PC-9 (cell line): ENCODE data around the gene FBLL1. TPM values are rescaled to one million over a fixed set of nuclear protein-coding genes. Genes with fewer than 3 reads are reported as not detected.

Experiments
- BruUV-seq: library from RNA; stranded (reverse); fragments of 400-500 nt; replicated peaks from 2 replicates; lab custom pipeline; 2021; lab: Mats Ljungman, UMichigan
- CTCF ChIA-PET: fragments of 300-600 bp; sonication (Branson Sonifier 250); formaldehyde crosslinking; loops from one replicate; lab custom pipeline; 2022; ENCODE audit warnings: antibody characterized with exemption; lab: Charles Lee
- POLR2A ChIA-PET: fragments of 300-600 bp; sonication (Branson Sonifier 250); formaldehyde crosslinking; loops from one replicate; lab custom pipeline; 2022; ENCODE audit warnings: antibody characterized with exemption; ENCODE audit not compliant: unreplicated experiment; lab: Charles Lee
- DNase-seq, 2 experiments: peaks; one replicate each; pipeline versions ENCODE4 v3.0.0 to v3.0.0-alpha.2; 2015 to 2022; ENCODE audit warnings: mixed read lengths in 1 of 2
- H2AFZ ChIP-seq: fragments of 200-600 bp; sonication (generic); 2 replicates; pipeline ENCODE4 v1.8.1; 2017; ENCODE audit warnings: antibody characterized with exemption
- H3F3A ChIP-seq: fragments of 200-600 bp; sonication (generic); 2 replicates; pipeline ENCODE4 v1.8.1; 2017; ENCODE audit warnings: antibody characterized with exemption, mild to moderate bottlenecking, low read depth; ENCODE audit not compliant: insufficient read depth
- H3K27ac ChIP-seq: fragments of 200-600 bp; sonication (generic); 2 replicates; pipeline ENCODE4 v1.6.1; 2016; ENCODE audit warnings: mixed run types
- H3K27me3 ChIP-seq: fragments of 200-600 bp; sonication (generic); 2 replicates; pipeline ENCODE4 v1.6.1; 2016; ENCODE audit warnings: low read depth, mixed run types; ENCODE audit not compliant: insufficient read depth
- H3K36me3 ChIP-seq: fragments of 200-600 bp; sonication (generic); 2 replicates; pipeline ENCODE4 v1.6.1; 2016; ENCODE audit warnings: low read depth, mixed run types
- H3K4me1 ChIP-seq: fragments of 200-600 bp; sonication (generic); replicated peaks from 2 replicates; pipeline ENCODE4 v1.6.1; 2016; ENCODE audit warnings: mixed run types; ENCODE audit not compliant: insufficient read depth
- H3K4me2 ChIP-seq: fragments of 200-600 bp; sonication (generic); 2 replicates; pipeline ENCODE4 v1.6.1; 2017; ENCODE audit warnings: mixed run types
- H3K4me3 ChIP-seq: fragments of 200-600 bp; sonication (generic); 2 replicates; pipeline ENCODE4 v1.6.1; 2016; ENCODE audit warnings: mixed run types
- H3K79me2 ChIP-seq: fragments of 200-600 bp; sonication (generic); 2 replicates; pipeline ENCODE4 v1.6.1; 2017; ENCODE audit warnings: low read depth, mixed run types
- H3K9me2 ChIP-seq: fragments of 200-600 bp; sonication (generic); 2 replicates; pipeline ENCODE4 v1.8.1; 2017; ENCODE audit warnings: mild to moderate bottlenecking; ENCODE audit not compliant: insufficient read depth
- H3K9me3 ChIP-seq: fragments of 200-600 bp; sonication (generic); 2 replicates; pipeline ENCODE4 v1.8.1; 2016; ENCODE audit warnings: low read depth; ENCODE audit not compliant: insufficient read depth
- H4K20me1 ChIP-seq: fragments of 200-600 bp; sonication (generic); 2 replicates; pipeline ENCODE4 v1.8.1; 2017; ENCODE audit not compliant: insufficient read depth
- CTCF ChIP-seq: fragments of 200-600 bp; sonication (generic); conservative IDR thresholded peaks from 2 replicates; pipeline ENCODE4 v1.6.1; 2017; ENCODE audit warnings: mixed run types, antibody characterized with exemption, mild to moderate bottlenecking, moderate library complexity
- EZH2 ChIP-seq: fragments of 200-600 bp; sonication (generic); IDR thresholded peaks from 2 replicates; pipeline ENCODE4 v1.8.0; 2017; ENCODE audit warnings: antibody characterized with exemption, low read depth
- intact Hi-C: fragments of 100-400 bp; cut with micrococcal nuclease; formaldehyde crosslinking; loops from one replicate; pipeline ENCODE4 v1.10.0; 2022; ENCODE audit not compliant: unreplicated experiment
- total RNA-seq: library from RNA; stranded (reverse); gene quantifications from 2 replicates; pipeline ENCODE4 v1.2.3, GENCODE V29; 2021

Gene FBLL1
- total RNA-seq, 1 experiment from 2014 or later = not detected

GRCh38 chr5:168494057-168494555 is 35.0 kb upstream of the FBLL1 start:
- Histone ChIP-seq H3K4me3 (no peak overlapping the region), H3K9me3 (no peaks in the 10 kb centered on the region), H3K27me3 (no peaks in the 10 kb centered on the region), H4K20me1 (peaks cover 35% of the 10 kb centered on the region; the same call in 1 of the 2 replicates), H3K9me2 (no peaks in the 10 kb centered on the region), H3F3A (peaks cover 15% of the 10 kb centered on the region; the same call in 1 of the 2 replicates), H3K36me3 (peaks cover 64% of the 10 kb centered on the region), H3K4me1 (no peaks in the 10 kb centered on the region), H3K4me2 (no peak overlapping the region), H2AFZ (no peak overlapping the region), H3K79me2 (peaks cover 5% of the 10 kb centered on the region), H3K27ac (no peak overlapping the region)
- CTCF ChIA-PET = no interaction called here
- no peak for DNase-seq
- POLR2A ChIA-PET = no interaction called here
- intact Hi-C loops = no loop called here
- no TSS peak for BruUV-seq
- TF ChIP-seq CTCF (no peak), EZH2 (no peak)

GRCh38 chr5:168502563-168503237 is 26.4 kb upstream of the FBLL1 start:
- H4K20me1 ChIP-seq = no peaks in the 10 kb centered on the region
- ChIA-PET CTCF (no interaction called here), POLR2A (no interaction called here)
- H3K36me3 ChIP-seq = peaks cover 27% of the 10 kb centered on the region
- H3K4me1 ChIP-seq = no peaks in the 10 kb centered on the region
- H3K9me2 ChIP-seq = no peaks in the 10 kb centered on the region
- no peaks in the 10 kb centered on the region for H3K27me3 ChIP-seq
- no peak for DNase-seq
- no TSS peak for BruUV-seq
- no peaks in the 10 kb centered on the region for H3K79me2 ChIP-seq
- H3F3A ChIP-seq = no peaks in the 10 kb centered on the region
- no peaks in the 10 kb centered on the region for H3K9me3 ChIP-seq
- no peak overlapping the region for H3K27ac ChIP-seq
- no peak overlapping the region for H3K4me2 ChIP-seq
- intact Hi-C loops = no loop called here
- H2AFZ ChIP-seq = no peak overlapping the region
- TF ChIP-seq CTCF (no peak), EZH2 (no peak)
- no peak overlapping the region for H3K4me3 ChIP-seq

- Histone ChIP-seq H3F3A (no peaks in the 10 kb centered on the region), H3K4me2 (no peak overlapping the region), H3K9me2 (no peaks in the 10 kb centered on the region), H3K9me3 (peaks cover 16% of the 10 kb centered on the region; the same call in 1 of the 2 replicates), H3K27ac (no peak overlapping the region), H3K27me3 (no peaks in the 10 kb centered on the region), H2AFZ (no peak overlapping the region), H3K36me3 (peaks cover 81% of the 10 kb centered on the region), H3K4me3 (no peak overlapping the region), H4K20me1 (no peaks in the 10 kb centered on the region; the same call in 1 of the 2 replicates), H3K79me2 (no peaks in the 10 kb centered on the region), H3K4me1 (no peaks in the 10 kb centered on the region)
- TF ChIP-seq EZH2 (no peak), CTCF (no peak)
- DNase-seq = no peak
- BruUV-seq = no TSS peak
- intact Hi-C loops = no loop called here
- ChIA-PET POLR2A (interaction anchor here (0.6 kb wide), 1 partner anchor 157 kb away, joined by 4 read pairs; no protein-coding TSS in a partner anchor), CTCF (interaction anchor here (0.5 kb wide), 1 partner anchor 213 kb away, joined by 6 read pairs; no protein-coding TSS in a partner anchor)
These were observed 15.2 kb upstream of the FBLL1 start for GRCh38 chr5:168513861-168514428.
